OCI-LY3 (cell line): Measurements from ENCODE around the gene KLHDC9.

Experiments used
- H2AFZ ChIP-seq: fragments of 200-600, 300-600 bp; shearing (Covaris generic); 2 replicates; pipeline ENCODE4 v1.6.0; 2014; ENCODE audit warnings: antibody characterized with exemption, low read depth, low read length
- H3K27ac ChIP-seq: fragments of 200-600, 300-600 bp; sonication (generic); 2 replicates; pipeline ENCODE4 v1.5.1; 2014; ENCODE audit warnings: mild to moderate bottlenecking, low read length, moderate library complexity, mixed read lengths
- H3K27me3 ChIP-seq: fragments of 200-600, 300-600 bp; sonication (generic); 2 replicates; pipeline ENCODE4 v1.6.1; 2014; ENCODE audit warnings: low read depth, low read length, mixed read lengths
- H3K36me3 ChIP-seq: fragments of 200-600, 300-600 bp; sonication (generic); replicated peaks from 2 replicates; pipeline ENCODE3; 2014; ENCODE audit warnings: low read depth, low read length, mixed read lengths
- H3K4me1 ChIP-seq: fragments of 300-600, 200-600 bp; sonication (generic); 2 replicates; pipeline ENCODE4 v1.6.1; 2014; ENCODE audit warnings: low read length, mixed read lengths
- H3K4me2 ChIP-seq: fragments of 200-600, 300-600 bp; sonication (generic); 2 replicates; pipeline ENCODE4 v1.6.1; 2014; ENCODE audit warnings: low read length, mixed read lengths
- H3K4me3 ChIP-seq: fragments of 300-600, 200-600 bp; sonication (generic); 2 replicates; pipeline ENCODE4 v1.5.1; 2014; ENCODE audit warnings: antibody characterized with exemption, mild to moderate bottlenecking, low read length, moderate library complexity
- H3K79me2 ChIP-seq: fragments of 300-600, 200-600 bp; shearing (Covaris generic); 2 replicates; pipeline ENCODE4 v1.6.1; 2014; ENCODE audit warnings: mild to moderate bottlenecking, low read length, mixed read lengths
- H3K9ac ChIP-seq: fragments of 300-600, 200-600 bp; shearing (Covaris generic); 2 replicates; pipeline ENCODE4 v1.6.0; 2014; ENCODE audit warnings: mild to moderate bottlenecking, low read length, moderate library complexity
- H3K9me3 ChIP-seq: fragments of 200-600, 300-600 bp; shearing (Covaris generic); 2 replicates; pipeline ENCODE4 v1.6.1; 2014; ENCODE audit warnings: low read length, mixed read lengths; ENCODE audit not compliant: insufficient read depth
- H4K20me1 ChIP-seq: fragments of 200-600, 300-600 bp; sonication (generic); 2 replicates; pipeline ENCODE4 v1.6.1; 2016; ENCODE audit warnings: low read length, mixed read lengths; ENCODE audit not compliant: insufficient read depth
- EZH2phosphoT487 ChIP-seq: fragments of 200-600 bp; shearing (Covaris generic); IDR thresholded peaks from 2 replicates; pipeline ENCODE4 v1.6.1; 2018; ENCODE audit warnings: antibody characterized with exemption, mixed run types, low read depth
- TF ChIP-seq, protein P1 (sequence below): fragments of 200-600, 300-600 bp; sonication (generic); IDR thresholded peaks from 2 replicates; pipeline ENCODE4 v1.5.1; 2014; ENCODE audit warnings: antibody characterized with exemption, low read length, low read depth

Gene KLHDC9

DNA sequence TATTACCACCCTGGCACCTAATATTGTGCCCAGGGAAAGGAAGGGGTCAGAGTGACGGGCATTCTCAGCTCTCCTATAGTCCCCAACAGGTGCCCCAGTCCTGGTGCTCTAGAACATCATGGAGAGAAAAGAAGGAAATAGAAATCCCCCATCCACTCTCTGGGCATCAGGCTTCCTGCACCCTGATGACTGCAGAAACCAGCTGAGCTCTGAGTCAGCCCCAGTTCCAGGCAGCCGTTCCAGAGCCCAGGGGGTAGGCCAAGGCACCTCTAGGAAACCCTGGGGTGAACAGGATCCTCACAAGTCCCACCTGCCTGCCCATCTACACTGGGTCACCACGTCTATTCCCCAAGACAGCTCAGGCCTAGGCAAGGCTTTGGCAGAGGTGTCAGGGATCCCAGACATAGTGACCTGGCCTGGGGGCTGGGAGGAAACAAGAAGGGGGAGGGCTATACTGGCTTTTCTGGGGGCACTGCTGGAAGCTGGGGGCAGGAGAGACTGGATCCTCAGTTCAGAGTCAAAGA, 9.5 kb upstream of the KLHDC9 start:
- Histone ChIP-seq H3K4me2 (no peak overlapping the region), H3K9me3 (no peaks in the 10 kb centered on the region), H3K27ac (no peak overlapping the region), H3K9ac (no peak overlapping the region), H3K36me3 (no peaks in the 10 kb centered on the region), H2AFZ (no peak overlapping the region), H3K79me2 (no peaks in the 10 kb centered on the region), H3K4me1 (peaks cover 17% of the 10 kb centered on the region), H3K4me3 (no peak overlapping the region), H3K27me3 (no peaks in the 10 kb centered on the region), H4K20me1 (no peaks in the 10 kb centered on the region)
- TF ChIP-seq, protein P1, sequence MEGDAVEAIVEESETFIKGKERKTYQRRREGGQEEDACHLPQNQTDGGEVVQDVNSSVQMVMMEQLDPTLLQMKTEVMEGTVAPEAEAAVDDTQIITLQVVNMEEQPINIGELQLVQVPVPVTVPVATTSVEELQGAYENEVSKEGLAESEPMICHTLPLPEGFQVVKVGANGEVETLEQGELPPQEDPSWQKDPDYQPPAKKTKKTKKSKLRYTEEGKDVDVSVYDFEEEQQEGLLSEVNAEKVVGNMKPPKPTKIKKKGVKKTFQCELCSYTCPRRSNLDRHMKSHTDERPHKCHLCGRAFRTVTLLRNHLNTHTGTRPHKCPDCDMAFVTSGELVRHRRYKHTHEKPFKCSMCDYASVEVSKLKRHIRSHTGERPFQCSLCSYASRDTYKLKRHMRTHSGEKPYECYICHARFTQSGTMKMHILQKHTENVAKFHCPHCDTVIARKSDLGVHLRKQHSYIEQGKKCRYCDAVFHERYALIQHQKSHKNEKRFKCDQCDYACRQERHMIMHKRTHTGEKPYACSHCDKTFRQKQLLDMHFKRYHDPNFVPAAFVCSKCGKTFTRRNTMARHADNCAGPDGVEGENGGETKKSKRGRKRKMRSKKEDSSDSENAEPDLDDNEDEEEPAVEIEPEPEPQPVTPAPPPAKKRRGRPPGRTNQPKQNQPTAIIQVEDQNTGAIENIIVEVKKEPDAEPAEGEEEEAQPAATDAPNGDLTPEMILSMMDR, result no peak
- no peak for TF ChIP-seq EZH2phosphoT487

DNA sequence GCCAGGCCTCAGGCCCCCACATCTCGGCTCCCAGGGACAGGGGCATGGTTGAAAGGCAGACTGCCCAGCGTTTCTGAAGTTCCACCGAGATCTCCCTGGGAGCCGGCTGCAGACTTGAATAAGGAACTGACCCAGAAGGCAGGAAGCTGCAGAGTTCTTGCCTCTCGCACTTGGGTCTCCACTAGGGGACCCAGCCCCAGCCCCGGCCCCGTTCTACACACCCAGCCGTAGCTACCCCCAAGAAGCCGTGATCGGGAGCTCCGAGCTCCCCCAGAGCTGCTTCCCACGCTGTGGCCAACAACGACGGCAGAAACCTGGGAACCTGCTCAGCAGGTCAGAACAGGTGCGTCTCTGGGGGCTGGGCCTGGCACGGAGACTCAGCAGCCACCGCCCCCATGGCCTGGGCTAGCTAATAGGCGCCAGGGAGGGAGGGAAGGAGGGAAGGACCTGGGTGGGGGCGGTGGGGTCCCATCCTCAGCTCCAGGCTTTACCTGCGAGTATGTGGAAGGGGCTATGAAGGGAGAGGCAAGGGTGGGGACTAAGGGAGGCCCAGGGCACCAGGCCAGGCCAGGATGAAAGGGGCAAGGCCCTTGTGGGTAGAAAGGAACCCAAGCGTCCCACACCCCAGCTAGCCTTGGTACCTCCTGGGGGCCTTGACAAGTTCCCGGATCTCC, 8.8 kb upstream of the KLHDC9 start, which contains the start of gene NECTIN4:
Gene NECTIN4 (minus strand): TSS at position 308 of the 674 bp plus-strand sequence. CDS start 262 bp downstream, at position 46.
- H3K27ac ChIP-seq, result no peak within 1 kb of the TSS
- H3K4me3 ChIP-seq, result no peak within 1 kb of the TSS
- no peaks in the 10 kb centered on the region for H3K79me2 ChIP-seq
- H3K9me3 ChIP-seq, result no peaks in the 10 kb centered on the region
- no peak within 1 kb of the TSS for H3K9ac ChIP-seq
- no peak for TF ChIP-seq EZH2phosphoT487
- TF ChIP-seq, protein P1, result no peak
- H3K36me3 ChIP-seq, result no peaks in the 10 kb centered on the region
- no peaks in the 10 kb centered on the region for H4K20me1 ChIP-seq
- no peak within 1 kb of the TSS for H3K4me2 ChIP-seq
- H2AFZ ChIP-seq, result no peak within 1 kb of the TSS
- H3K4me1 ChIP-seq, result peaks cover 19% of the 10 kb centered on the region
- H3K27me3 ChIP-seq, result no peaks in the 10 kb centered on the region

DNA sequence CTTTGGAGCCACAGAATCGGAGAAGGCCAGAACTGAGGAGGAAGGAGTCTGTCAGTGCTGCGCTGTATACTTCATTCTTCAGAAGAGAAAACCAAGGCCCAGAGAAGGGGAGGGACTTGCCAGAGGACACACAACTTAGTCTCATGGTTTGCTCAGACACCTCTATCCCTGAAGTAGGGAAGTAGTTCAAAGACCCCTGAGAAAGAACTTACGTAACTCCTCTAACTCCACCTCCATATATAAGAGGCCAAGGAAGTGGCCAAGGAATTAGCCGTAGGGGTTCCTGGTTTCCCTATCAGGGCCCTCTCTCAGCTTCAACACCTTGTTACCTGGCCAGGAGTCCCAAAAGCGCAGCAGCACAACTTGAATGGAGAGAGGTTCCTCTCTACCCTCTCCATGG, 8.2 kb upstream of the KLHDC9 start:
- Histone ChIP-seq H3K4me3 (no peak overlapping the region), H3K4me1 (peaks cover 22% of the 10 kb centered on the region), H3K27ac (no peak overlapping the region), H4K20me1 (no peaks in the 10 kb centered on the region), H3K4me2 (no peak overlapping the region), H3K27me3 (no peaks in the 10 kb centered on the region), H2AFZ (no peak overlapping the region), H3K79me2 (no peaks in the 10 kb centered on the region), H3K9ac (no peak overlapping the region), H3K36me3 (no peaks in the 10 kb centered on the region), H3K9me3 (no peaks in the 10 kb centered on the region)
- TF ChIP-seq, protein P1, result no peak
- no peak for TF ChIP-seq EZH2phosphoT487

DNA sequence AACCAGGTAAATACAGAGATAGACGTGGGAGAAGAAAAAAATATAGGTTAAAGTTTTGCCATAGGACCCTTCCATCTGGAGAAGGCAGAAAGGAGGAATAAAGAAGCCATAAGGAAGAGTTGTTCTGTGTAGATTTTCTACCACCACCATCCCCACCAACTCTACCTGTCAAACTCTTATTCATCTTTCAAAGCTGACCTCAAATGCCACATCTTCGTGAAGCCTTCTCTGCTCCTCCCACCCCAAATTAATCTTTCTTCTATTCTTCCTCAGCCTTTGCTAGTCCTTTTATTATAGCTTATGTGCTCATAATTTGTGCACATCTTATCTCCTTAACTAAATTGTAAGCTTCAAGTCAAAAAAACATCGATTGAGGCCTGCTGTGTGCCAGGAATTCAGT, 7.5 kb upstream of the KLHDC9 start:
- Histone ChIP-seq H3K27me3 (no peaks in the 10 kb centered on the region), H3K9ac (no peak overlapping the region), H3K79me2 (no peaks in the 10 kb centered on the region), H3K4me1 (peaks cover 29% of the 10 kb centered on the region), H3K9me3 (no peaks in the 10 kb centered on the region), H3K4me3 (no peak overlapping the region), H3K27ac (no peak overlapping the region), H2AFZ (no peak overlapping the region), H3K36me3 (no peaks in the 10 kb centered on the region), H3K4me2 (no peak overlapping the region), H4K20me1 (no peaks in the 10 kb centered on the region)
- TF ChIP-seq EZH2phosphoT487, result no peak
- TF ChIP-seq, protein P1, result no peak
